GM21529 (cell line): ENCODE measurements around the gene AMPD2.
"Not testable (repeated sequence)": the region's sequence is repeated elsewhere in the genome, so short reads cannot be mapped to it uniquely, and the experiment has no call there.

ENCODE experiments used
- ATAC-seq: cut with Tn5 transposase; IDR thresholded peaks from one replicate; pipeline ENCODE4 v1.9.1; 2021; ENCODE audit not compliant: unreplicated experiment

The AMPD2 gene

GRCh38 chr1:109676683-109677381 is 57.2 kb downstream of the AMPD2 start:
- ATAC-seq, result not testable (repeated sequence)

- no peak for ATAC-seq
These were observed 57.8 kb downstream of the AMPD2 start for GRCh38 chr1:109677459-109677858.

- ATAC-seq, result not testable (repeated sequence)
These were observed 59.0 kb downstream of the AMPD2 start for GRCh38 chr1:109678637-109679036.
